Nucleus accumbens (tissue), 56 donors: ENCODE measurements around the gene SACS.

Source experiments
- DNase-seq, 56 donors: peaks; one replicate each; lab custom pipeline; 2025; lab: John Stamatoyannopoulos, UW

SACS gene, protein sequence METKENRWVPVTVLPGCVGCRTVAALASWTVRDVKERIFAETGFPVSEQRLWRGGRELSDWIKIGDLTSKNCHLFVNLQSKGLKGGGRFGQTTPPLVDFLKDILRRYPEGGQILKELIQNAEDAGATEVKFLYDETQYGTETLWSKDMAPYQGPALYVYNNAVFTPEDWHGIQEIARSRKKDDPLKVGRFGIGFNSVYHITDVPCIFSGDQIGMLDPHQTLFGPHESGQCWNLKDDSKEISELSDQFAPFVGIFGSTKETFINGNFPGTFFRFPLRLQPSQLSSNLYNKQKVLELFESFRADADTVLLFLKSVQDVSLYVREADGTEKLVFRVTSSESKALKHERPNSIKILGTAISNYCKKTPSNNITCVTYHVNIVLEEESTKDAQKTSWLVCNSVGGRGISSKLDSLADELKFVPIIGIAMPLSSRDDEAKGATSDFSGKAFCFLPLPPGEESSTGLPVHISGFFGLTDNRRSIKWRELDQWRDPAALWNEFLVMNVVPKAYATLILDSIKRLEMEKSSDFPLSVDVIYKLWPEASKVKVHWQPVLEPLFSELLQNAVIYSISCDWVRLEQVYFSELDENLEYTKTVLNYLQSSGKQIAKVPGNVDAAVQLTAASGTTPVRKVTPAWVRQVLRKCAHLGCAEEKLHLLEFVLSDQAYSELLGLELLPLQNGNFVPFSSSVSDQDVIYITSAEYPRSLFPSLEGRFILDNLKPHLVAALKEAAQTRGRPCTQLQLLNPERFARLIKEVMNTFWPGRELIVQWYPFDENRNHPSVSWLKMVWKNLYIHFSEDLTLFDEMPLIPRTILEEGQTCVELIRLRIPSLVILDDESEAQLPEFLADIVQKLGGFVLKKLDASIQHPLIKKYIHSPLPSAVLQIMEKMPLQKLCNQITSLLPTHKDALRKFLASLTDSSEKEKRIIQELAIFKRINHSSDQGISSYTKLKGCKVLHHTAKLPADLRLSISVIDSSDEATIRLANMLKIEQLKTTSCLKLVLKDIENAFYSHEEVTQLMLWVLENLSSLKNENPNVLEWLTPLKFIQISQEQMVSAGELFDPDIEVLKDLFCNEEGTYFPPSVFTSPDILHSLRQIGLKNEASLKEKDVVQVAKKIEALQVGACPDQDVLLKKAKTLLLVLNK (N-terminal part only)

DNA sequence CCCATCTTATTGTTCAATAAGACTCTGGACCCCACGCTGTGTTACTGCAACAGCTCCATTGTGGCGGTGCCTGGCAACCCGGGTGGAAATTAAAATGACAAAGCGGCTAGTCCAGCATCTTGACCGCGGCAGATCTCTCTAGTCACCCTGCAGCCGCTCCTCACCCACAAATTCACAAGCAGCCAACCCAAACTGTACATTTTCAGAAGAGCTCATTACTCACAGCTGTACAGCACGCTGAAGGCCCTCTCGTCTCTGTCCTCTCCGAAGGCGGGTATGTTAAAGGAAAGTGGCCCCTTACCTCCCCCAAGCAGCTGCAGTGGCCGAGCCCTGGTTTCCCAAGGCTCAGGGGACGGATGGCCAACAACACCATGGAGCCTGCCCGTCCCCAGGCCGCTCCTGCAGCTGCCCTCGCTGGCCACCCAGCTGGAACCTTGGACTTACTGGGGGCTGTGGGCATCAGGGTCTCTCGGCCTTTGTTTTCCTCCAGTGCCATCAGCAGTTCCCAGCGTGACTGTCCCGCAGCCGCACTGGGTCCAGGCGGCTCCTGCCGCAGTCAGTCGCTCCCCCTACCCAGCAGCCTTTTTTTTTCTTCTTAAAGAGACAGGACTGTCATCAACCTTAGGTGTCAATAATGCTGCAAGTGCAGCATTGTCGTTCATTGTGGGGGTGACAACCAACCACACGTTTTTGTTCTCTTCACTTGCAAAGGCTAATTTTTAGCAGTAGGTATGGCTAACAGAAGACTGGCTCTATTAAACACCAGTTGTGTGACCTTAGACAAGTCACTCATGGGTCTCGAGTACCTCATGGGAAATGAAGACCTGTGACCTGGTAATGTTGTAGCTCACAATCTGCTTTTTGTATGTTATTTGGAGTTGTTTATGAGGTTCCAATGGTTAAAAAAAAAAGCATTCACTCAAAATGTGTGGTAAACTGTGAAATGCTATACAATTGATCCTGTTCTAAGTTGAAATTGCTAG is at the start of gene SACS:
SACS (minus strand) TSS at position 532 of the 983 bp plus-strand sequence. CDS start 22,463 bp downstream, outside the sequence.
- DNase-seq, result peak in 51 of 56 donors; percentile 2 to 79 (median 51)

- DNase-seq, result no peak
Observed at GRCh38 chr13:23480324-23480723, 46.8 kb upstream of the SACS start.

- DNase-seq, result no peak
Observed at GRCh38 chr13:23477101-23477500, 43.6 kb upstream of the SACS start.

DNA sequence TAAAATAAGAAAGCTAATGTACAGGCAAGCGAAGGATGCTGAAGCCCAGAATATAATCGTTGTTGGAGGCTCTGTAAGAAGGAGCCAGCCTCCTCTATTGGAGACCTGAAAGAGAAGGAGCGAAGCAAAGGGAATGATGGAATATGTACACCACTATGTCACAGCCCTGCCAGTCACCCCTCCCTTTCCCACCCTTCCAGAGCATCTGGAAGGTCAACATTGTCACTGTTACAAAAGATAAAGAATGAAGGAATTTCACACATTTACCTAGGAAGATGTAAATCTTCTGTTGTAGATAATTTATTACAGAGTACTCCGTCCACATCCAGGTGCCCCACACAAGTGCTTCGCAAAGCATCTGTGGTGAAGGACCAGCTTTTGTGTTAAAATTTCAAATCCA is 39.7 kb upstream of the SACS start:
- no peak for DNase-seq

DNA sequence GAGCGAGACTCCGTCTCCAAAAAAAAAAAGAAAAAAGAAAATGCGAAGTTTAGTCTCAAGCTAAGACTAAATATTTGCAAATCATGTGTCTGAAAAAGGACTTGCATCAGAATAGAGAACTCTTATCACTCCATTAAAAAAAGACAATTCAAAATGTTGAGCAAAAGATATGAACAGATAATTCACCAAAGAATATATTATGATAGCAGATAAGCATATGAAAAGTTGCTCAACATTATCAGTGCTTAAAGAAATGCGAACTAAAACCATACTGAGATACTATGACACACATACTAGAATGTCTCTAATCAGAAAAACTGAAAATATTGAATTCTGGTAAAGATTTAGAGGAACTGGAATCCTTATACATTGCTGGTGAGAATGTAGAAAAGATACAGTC is 38.7 kb upstream of the SACS start:
- DNase-seq, result no peak

GRCh38 chr13:23470790-23471614 is 37.5 kb upstream of the SACS start:
- no peak for DNase-seq

DNA sequence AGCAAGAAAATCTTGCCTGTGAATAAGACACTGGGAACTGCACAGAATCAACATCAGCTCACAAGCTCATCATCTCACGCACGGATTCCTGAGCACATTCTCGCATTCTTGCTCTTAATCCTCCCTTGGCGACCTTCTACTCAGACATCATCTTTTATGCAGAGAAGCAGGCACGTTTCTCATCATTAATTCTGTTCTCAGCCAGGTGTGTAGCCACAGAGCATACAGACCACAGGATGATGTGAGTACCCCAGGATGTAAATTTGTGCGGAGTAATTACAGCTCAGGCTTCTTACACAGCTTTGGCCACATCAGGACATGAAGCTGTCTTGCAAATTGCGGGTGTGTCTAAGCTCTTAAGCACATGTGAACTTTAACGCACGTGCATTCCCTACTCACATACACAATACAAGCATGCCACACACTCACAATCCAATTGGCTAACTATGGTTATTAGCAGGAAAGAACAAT is 36.5 kb upstream of the SACS start:
- DNase-seq, result no peak

- no peak for DNase-seq
Observed at GRCh38 chr13:23468811-23469210, 35.3 kb upstream of the SACS start.

DNA sequence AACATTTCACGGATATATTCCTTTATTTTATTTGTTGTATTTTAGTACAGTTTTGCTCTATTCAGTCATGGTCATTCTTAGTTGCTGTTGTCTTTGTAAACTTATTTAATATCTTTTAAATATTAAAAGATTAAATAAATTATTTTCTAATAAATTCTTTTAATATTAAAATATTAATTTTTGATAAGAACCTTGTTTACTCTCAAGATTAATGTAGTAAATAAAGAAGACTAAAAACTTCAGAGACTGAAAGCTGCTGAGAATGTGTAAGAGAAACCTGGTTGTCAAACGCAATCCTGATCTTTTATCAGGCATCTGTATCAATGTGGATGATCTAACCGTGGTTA is 34.4 kb upstream of the SACS start:
- no peak for DNase-seq

GRCh38 chr13:23467048-23467931 is 33.8 kb upstream of the SACS start:
- peak in 3 of 56 donors; percentile 7 to 28 (median 14) for DNase-seq

GRCh38 chr13:23466144-23467002 is 32.9 kb upstream of the SACS start:
- peak in 53 of 56 donors; percentile 18 to 86 (median 68) for DNase-seq

DNA sequence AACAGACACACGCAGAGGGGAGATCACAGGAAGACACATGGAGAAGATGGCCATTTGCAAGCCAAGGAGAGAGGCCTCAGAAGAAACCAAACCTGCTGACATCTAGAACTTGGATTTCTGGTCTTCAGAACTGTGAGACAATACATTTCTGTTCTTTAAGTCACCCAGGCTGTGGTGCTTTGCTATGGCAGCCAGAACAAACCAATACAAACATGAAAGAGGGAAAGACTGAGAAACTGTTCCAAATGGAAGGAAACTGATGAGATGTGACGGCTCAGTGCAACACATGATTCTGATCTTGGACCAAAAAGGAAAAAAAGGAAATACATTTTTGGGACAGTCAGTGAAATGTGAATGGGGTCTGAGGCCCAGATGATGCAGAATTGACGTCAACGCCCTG is 30.2 kb upstream of the SACS start:
- no peak for DNase-seq

- DNase-seq, result no peak
Observed at GRCh38 chr13:23462815-23463559, 29.5 kb upstream of the SACS start.

DNA sequence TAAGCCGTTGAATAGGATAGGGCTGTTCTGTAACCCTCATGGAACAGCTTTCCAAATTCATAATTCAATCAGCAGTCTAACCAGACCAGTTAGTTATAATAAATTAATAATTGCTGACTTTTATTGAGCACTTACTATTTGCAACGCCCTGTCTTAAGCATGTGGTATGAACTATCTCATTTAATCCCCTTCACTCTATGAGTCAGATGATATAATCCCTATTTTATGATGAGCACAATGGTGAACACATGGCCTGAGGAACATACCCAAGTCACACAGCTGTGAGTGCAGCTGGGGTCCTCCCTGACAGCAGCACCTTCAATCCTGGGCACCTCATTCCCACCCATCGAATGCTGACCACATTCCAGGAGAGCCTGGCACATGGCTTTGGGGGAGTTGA is 28.0 kb upstream of the SACS start:
- no peak for DNase-seq

DNA sequence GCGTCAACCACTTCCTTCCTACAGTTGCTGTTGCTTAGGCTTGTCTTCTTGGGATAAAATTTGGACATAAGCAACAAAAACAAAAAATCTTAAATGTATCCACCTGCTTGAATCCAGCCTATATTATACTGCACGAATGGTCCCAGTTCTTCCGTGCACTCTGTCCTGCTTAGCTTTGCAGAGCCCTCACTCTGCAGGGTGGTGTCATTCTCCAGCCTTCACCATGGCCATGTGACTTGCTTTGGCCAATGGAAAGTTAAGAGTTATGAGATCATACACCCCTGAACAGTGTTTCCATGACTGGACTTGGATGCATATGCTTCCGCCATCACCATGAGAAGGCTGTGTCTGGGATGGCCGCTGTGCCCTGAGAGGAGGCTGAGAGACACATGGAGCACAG is 27.4 kb upstream of the SACS start:
- DNase-seq, result no peak

DNA sequence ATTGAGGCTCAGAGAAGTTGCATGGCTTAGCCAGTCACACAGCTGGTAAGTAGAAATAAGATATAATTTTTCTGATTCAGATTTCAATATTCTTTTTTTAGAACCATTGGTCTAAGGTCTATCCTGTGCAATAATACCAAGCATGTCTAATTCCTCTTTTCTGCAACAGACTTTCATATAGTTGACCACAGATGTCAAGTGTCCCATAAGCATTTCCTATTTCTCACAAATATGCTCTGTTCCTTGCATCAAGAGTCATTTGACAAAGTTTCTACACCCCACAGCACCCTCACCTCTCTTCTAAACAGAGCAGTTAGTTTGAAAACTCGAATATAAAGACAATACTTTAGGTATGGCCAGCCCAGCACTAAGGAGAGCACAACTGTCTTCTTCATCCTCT is 26.8 kb upstream of the SACS start:
- no peak for DNase-seq
